Keratinocyte (primary cell): Measurements from ENCODE around the gene ATP6V0A4. TPM values are rescaled to one million over a fixed set of nuclear protein-coding genes. Genes with fewer than 3 reads are reported as not detected.

ENCODE experiments used
- DNase-seq: peaks from one replicate; pipeline ENCODE4 v3.0.0-alpha.2; 2011; ENCODE audit warnings: low read depth, missing footprints, low spot score
- FAIRE-seq: peaks from 2 replicates; lab custom pipeline; 2011; peaks lifted over from hg19 to GRCh38; lab: Jason Lieb, UNC
- H2AFZ ChIP-seq: 2 replicates; pipeline ENCODE4 v1.6.0; 2012; ENCODE audit warnings: low read length, control low read depth, inconsistent platforms; ENCODE audit not compliant: control insufficient read depth
- H3K27ac ChIP-seq: 2 replicates; pipeline ENCODE4 v1.5.1; 2011; ENCODE audit warnings: low read length; ENCODE audit not compliant: control insufficient read depth, insufficient read depth
- H3K27me3 ChIP-seq: 3 replicates; pipeline ENCODE4 v1.6.0; 2011; ENCODE audit warnings: low read length; ENCODE audit not compliant: control insufficient read depth, insufficient read depth; ENCODE audit errors: extremely low read depth
- H3K36me3 ChIP-seq, 2 experiments: 2 replicates in 1 of 2; 3 replicates in 1 of 2; pipeline ENCODE4 v1.5.1; 2011; ENCODE audit warnings: low read length in 2 of 2, mild to moderate bottlenecking in 1 of 2; ENCODE audit not compliant: control insufficient read depth in 2 of 2, insufficient read depth in 2 of 2; ENCODE audit errors: extremely low read depth in 1 of 2
- H3K4me1 ChIP-seq: 3 replicates; pipeline ENCODE4 v1.5.1; 2011; ENCODE audit warnings: low read length; ENCODE audit not compliant: control insufficient read depth, insufficient read depth; ENCODE audit errors: extremely low read depth
- H3K4me2 ChIP-seq: 3 replicates; pipeline ENCODE4 v1.6.0; 2011; ENCODE audit warnings: low read depth, low read length; ENCODE audit not compliant: control insufficient read depth, insufficient read depth; ENCODE audit errors: extremely low read depth
- H3K4me3 ChIP-seq, 3 experiments: fragments of 200-600 bp in 1 of 3; sonication (generic) in 1 of 3; 2 replicates in 2 of 3; 3 replicates in 1 of 3; pipeline ENCODE4 v1.5.1; 2011 to 2016; ENCODE audit warnings: low read length in 3 of 3, mild to moderate bottlenecking in 3 of 3, control low read depth in 2 of 3, inconsistent platforms in 1 of 3, low read depth in 1 of 3, mixed read lengths in 1 of 3, mixed run types in 1 of 3, moderate library complexity in 1 of 3; ENCODE audit not compliant: control insufficient read depth in 2 of 3, insufficient read depth in 2 of 3; ENCODE audit errors: extremely low read depth in 1 of 3
- H3K79me2 ChIP-seq: 2 replicates; pipeline ENCODE4 v1.6.0; 2012; ENCODE audit warnings: low read length; ENCODE audit not compliant: control insufficient read depth, insufficient read depth
- H3K9ac ChIP-seq: 3 replicates; pipeline ENCODE4 v1.6.0; 2011; ENCODE audit warnings: low read length; ENCODE audit not compliant: control insufficient read depth, insufficient read depth; ENCODE audit errors: extremely low read depth
- H3K9me1 ChIP-seq: 3 replicates; pipeline ENCODE4 v1.6.0; 2011; ENCODE audit warnings: low read length; ENCODE audit not compliant: control insufficient read depth, insufficient read depth; ENCODE audit errors: extremely low read depth
- H3K9me3 ChIP-seq: 2 replicates; pipeline ENCODE4 v1.5.1; 2012; ENCODE audit warnings: low read depth, low read length; ENCODE audit not compliant: control insufficient read depth
- H4K20me1 ChIP-seq: 3 replicates; pipeline ENCODE4 v1.6.0; 2011; ENCODE audit warnings: low read length; ENCODE audit not compliant: control insufficient read depth, insufficient read depth; ENCODE audit errors: extremely low read depth
- EZH2 ChIP-seq: IDR thresholded peaks from one replicate; pipeline ENCODE4 v1.6.1; 2012; ENCODE audit warnings: inconsistent platforms, mild to moderate bottlenecking, low read length, moderate library complexity
- dilution Hi-C: fragments of 300-500 bp; cut with MboI; formaldehyde crosslinking; loops from one replicate; pipeline ENCODE4 v1.7.0; 2020; ENCODE audit warnings: low sequenced_read_pairs; ENCODE audit not compliant: extremely low pct_ligation_motif_present
- polyA minus RNA-seq, 3 experiments: library from RNA; depleted of rRNA, polyadenylated mRNA; stranded (reverse); fragments of >200 nt; gene quantifications; 1 replicate in 1 of 3; 2 replicates in 1 of 3; 3 replicates in 1 of 3; pipeline ENCODE4 v1.2.3, GENCODE V29; 2011
- polyA plus RNA-seq, 5 experiments: library from polyadenylated mRNA; depleted of rRNA in 3 of 5; stranded (reverse) in 3 of 5; stranded (forward) in 1 of 5; unstranded in 1 of 5; fragments of >200 nt; gene quantifications; 1 replicate in 1 of 5; 2 replicates in 3 of 5; 3 replicates in 1 of 5; pipeline versions ENCODE4 v1.2.1 to v1.2.3, GENCODE V29; 2011 to 2012; ENCODE audit warnings: missing spikeins in 2 of 5, low read depth in 1 of 5, low replicate concordance in 1 of 5
- TF ChIP-seq, protein P1 (sequence below), 3 experiments: IDR thresholded peaks in 1 of 3; conservative IDR thresholded peaks in 1 of 3; optimal IDR thresholded peaks in 1 of 3; 2 replicates in 2 of 3; 3 replicates in 1 of 3; pipeline versions ENCODE3 to v1.5.1; 2011; ENCODE audit warnings: low read length in 3 of 3, mild to moderate bottlenecking in 3 of 3, moderate library complexity in 2 of 3, control low read depth in 1 of 3, inconsistent platforms in 1 of 3; ENCODE audit not compliant: insufficient read depth in 2 of 3; ENCODE audit errors: extremely low read depth in 1 of 3

ATP6V0A4 gene
- 0.24 to 0.45 TPM (median 0.34 TPM) in 3 replicates for polyA plus RNA-seq
- not detected for polyA plus RNA-seq (2011; ENCODE audit: low read depth)
- polyA plus RNA-seq (2011; cell fraction: cytosol; rRNA removed): 0.26 and 0.45 TPM in 2 replicates
- polyA plus RNA-seq (2011; cell fraction: nucleus; rRNA removed): 1.4 TPM in 2 replicates
- 0.38 TPM in 1 of 2 replicates, not detected in the other for polyA plus RNA-seq (2012; ENCODE audit: low replicate concordance)
- polyA minus RNA-seq: 0.46 to 1.4 TPM (median 0.89 TPM) in 3 replicates
- polyA minus RNA-seq (2011; cell fraction: cytosol; rRNA and poly(A)+ RNA removed): not detected
- 1.2 and 1.9 TPM in 2 replicates for polyA minus RNA-seq (2011; cell fraction: nucleus; rRNA and poly(A)+ RNA removed)

DNA sequence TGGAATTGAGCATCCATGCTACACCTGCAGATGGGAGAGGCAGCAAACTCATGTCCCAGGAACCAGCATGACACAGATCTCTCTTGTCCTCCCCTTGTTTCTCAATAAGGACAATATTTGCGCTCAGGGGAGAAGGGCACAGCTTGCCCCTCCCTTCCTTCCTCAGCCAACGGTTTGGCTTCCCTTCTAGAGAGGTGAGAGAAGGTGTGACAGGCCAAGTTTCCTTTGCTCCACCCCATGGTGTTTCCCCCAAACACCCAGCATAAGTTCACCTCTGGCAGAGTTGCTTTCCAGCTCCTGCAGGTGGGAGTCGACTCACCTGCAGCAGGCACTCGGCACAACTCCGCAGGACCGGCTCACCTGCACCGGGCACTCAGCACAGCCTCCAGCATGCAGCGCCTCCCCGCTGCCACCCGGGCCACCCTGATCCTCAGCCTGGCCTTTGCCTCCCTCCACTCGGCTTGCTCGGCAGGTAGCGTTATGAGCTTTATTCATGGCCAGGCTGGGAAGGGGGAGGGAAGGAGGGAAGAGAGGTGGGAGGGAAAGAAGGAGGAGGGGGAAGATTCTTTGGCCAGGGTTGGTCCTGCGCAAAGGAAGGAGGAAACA, at the start of gene ATP6V0A4, which contains the start of gene TMEM213:
Gene ATP6V0A4 (minus strand): TSS at position 482 of the 606 bp plus-strand sequence. CDS start 26,949 bp downstream, outside the sequence.
Gene TMEM213 (plus strand): TSS at position 280 of the 606 bp plus-strand sequence. CDS start 111 bp downstream, at position 391.
- H3K9ac ChIP-seq: no peak within 1 kb of the TSS

GRCh38 chr7:138845711-138846110, 47.7 kb upstream of the ATP6V0A4 start:
- Histone ChIP-seq H2AFZ (no peak overlapping the region), H3K9ac (no peak overlapping the region), H3K9me3 (no peaks in the 10 kb centered on the region), H3K27ac (no peak overlapping the region), H3K9me1 (no peaks in the 10 kb centered on the region), H3K36me3 (no peaks in the 10 kb centered on the region), H3K4me2 (no peak overlapping the region), H4K20me1 (no peaks in the 10 kb centered on the region), H3K4me1 (no peaks in the 10 kb centered on the region), H3K79me2 (no peaks in the 10 kb centered on the region), H3K27me3 (no peaks in the 10 kb centered on the region), H3K4me3 (no peak overlapping the region)
- no peak for FAIRE-seq
- DNase-seq: no peak
- TF ChIP-seq, protein P1, sequence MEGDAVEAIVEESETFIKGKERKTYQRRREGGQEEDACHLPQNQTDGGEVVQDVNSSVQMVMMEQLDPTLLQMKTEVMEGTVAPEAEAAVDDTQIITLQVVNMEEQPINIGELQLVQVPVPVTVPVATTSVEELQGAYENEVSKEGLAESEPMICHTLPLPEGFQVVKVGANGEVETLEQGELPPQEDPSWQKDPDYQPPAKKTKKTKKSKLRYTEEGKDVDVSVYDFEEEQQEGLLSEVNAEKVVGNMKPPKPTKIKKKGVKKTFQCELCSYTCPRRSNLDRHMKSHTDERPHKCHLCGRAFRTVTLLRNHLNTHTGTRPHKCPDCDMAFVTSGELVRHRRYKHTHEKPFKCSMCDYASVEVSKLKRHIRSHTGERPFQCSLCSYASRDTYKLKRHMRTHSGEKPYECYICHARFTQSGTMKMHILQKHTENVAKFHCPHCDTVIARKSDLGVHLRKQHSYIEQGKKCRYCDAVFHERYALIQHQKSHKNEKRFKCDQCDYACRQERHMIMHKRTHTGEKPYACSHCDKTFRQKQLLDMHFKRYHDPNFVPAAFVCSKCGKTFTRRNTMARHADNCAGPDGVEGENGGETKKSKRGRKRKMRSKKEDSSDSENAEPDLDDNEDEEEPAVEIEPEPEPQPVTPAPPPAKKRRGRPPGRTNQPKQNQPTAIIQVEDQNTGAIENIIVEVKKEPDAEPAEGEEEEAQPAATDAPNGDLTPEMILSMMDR (optimal IDR thresholded peaks at IDR 0.05 in 1 of 3, IDR thresholded peaks at IDR 0.05 in 1 of 3, conservative IDR thresholded peaks at IDR 0.05 in 1 of 3; ENCODE audit: extremely low read depth in 1 of 3, insufficient read depth in 2 of 3, low read length in 3 of 3): no peak
- TF ChIP-seq EZH2: no peak
- dilution Hi-C loops: no loop called here

More for the DNA sequence above, at the start of gene ATP6V0A4, which contains the start of gene TMEM213:
- Histone ChIP-seq H3K4me2 (no peak within 1 kb of the TSS), H3K27me3 (no peaks in the 10 kb centered on the region), H3K79me2 (no peaks in the 10 kb centered on the region), H3K36me3 (no peaks in the 10 kb centered on the region), H3K27ac (no peak within 1 kb of the TSS), H4K20me1 (no peaks in the 10 kb centered on the region), H3K9me3 (no peaks in the 10 kb centered on the region), H3K9me1 (no peaks in the 10 kb centered on the region), H2AFZ (no peak within 1 kb of the TSS), H3K4me3 (no peak within 1 kb of the TSS), H3K4me1 (no peaks in the 10 kb centered on the region)
- FAIRE-seq: no peak
- dilution Hi-C loops: no loop called here
- TF ChIP-seq, protein P1 (optimal IDR thresholded peaks at IDR 0.05 in 1 of 3, IDR thresholded peaks at IDR 0.05 in 1 of 3, conservative IDR thresholded peaks at IDR 0.05 in 1 of 3; ENCODE audit: extremely low read depth in 1 of 3, insufficient read depth in 2 of 3, low read length in 3 of 3): no peak
- TF ChIP-seq EZH2: no peak
- no peak for DNase-seq
